ENCODE measurements around the gene UNK.
A peak's percentile ranks its signal among the peaks of the same experiment; 100 is the strongest.
"Not testable (repeated sequence)": the region's sequence is repeated elsewhere in the genome, so short reads cannot be mapped to it uniquely, and the experiment has no call there.

Gene UNK

GRCh38 chr17:75803883-75804282 is 19.3 kb downstream of the UNK start:
- no peak for DNase-seq (ENCODE audit: extremely low read depth, low read depth)
- TF ChIP-seq CTCF (IDR thresholded peaks at IDR 0.05; ENCODE audit: low read depth, low read length): no peak

- DNase-seq (ENCODE audit: extremely low read depth, low read depth): no peak
- TF ChIP-seq CTCF (IDR thresholded peaks at IDR 0.05; ENCODE audit: low read depth, low read length): no peak
Observed at GRCh38 chr17:75806822-75807500, 22.4 kb downstream of the UNK start.

GRCh38 chr17:75807861-75808260 is 23.3 kb downstream of the UNK start:
- TF ChIP-seq CTCF (IDR thresholded peaks at IDR 0.05; ENCODE audit: low read depth, low read length): no peak

GRCh38 chr17:75808549-75808904 is 23.9 kb downstream of the UNK start:
- no peak for TF ChIP-seq CTCF (IDR thresholded peaks at IDR 0.05; ENCODE audit: low read depth, low read length)

More at GRCh38 chr17:75807861-75808260, 23.3 kb downstream of the UNK start:
- no peak for DNase-seq (ENCODE audit: extremely low read depth, low read depth)

GRCh38 chr17:75808905-75809621 is 24.5 kb downstream of the UNK start:
- no peak for TF ChIP-seq CTCF (IDR thresholded peaks at IDR 0.05; ENCODE audit: low read depth, low read length)
- peak; percentile 37 for DNase-seq (ENCODE audit: extremely low read depth, low read depth)

More at GRCh38 chr17:75808549-75808904, 23.9 kb downstream of the UNK start:
- no peak for DNase-seq (ENCODE audit: extremely low read depth, low read depth)

- no peak for TF ChIP-seq CTCF (IDR thresholded peaks at IDR 0.05; ENCODE audit: low read depth, low read length)
- DNase-seq (ENCODE audit: extremely low read depth, low read depth): no peak
Observed at GRCh38 chr17:75809631-75810111, 25.1 kb downstream of the UNK start.

GRCh38 chr17:75810216-75810615 is 25.6 kb downstream of the UNK start:
- TF ChIP-seq CTCF (IDR thresholded peaks at IDR 0.05; ENCODE audit: low read depth, low read length): no peak
- DNase-seq (ENCODE audit: extremely low read depth, low read depth): no peak

- not testable (repeated sequence) for DNase-seq (ENCODE audit: extremely low read depth, low read depth)
Observed at GRCh38 chr17:75810756-75811155, 26.1 kb downstream of the UNK start.

Data from AG09319 (cell line).